Measurements from ENCODE around the gene PRELID2.
A peak's percentile ranks its signal among the peaks of the same experiment; 100 is the strongest.

GRCh38 chr5:145834917-145835847, at the start of gene PRELID2:
- TF ChIP-seq CTCF (IDR thresholded peaks at IDR 0.05): peak in 1 of 4 experiments; percentile 15
- TF ChIP-seq POLR2A (IDR thresholded peaks at IDR 0.05): peak; percentile 54 to 56

All from uterus (tissue), 2 donors.